22Rv1 (cell line): ENCODE data around the gene CAMKMT.

ENCODE experiments used
- H3K27ac ChIP-seq: fragments of 450-650 bp; 2 replicates; pipeline ENCODE4 v1.5.1; 2017
- CTCF ChIP-seq: fragments of 450-650 bp; IDR thresholded peaks from 2 replicates; pipeline ENCODE4 v1.5.1; 2017; ENCODE audit warnings: mild to moderate bottlenecking
- ZFX ChIP-seq: fragments of 450-650 bp; IDR thresholded peaks from 2 replicates; pipeline ENCODE4 v1.6.1; 2017; ENCODE audit warnings: antibody characterized with exemption, borderline replicate concordance

CAMKMT gene

GRCh38 chr2:44543773-44544725, 182.3 kb downstream of the CAMKMT start:
- TF ChIP-seq CTCF (no peak), ZFX (no peak)

GRCh38 chr2:44545005-44545404, 183.3 kb downstream of the CAMKMT start:
- no peak overlapping the region for H3K27ac ChIP-seq

More at GRCh38 chr2:44543773-44544725, 182.3 kb downstream of the CAMKMT start:
- no peak overlapping the region for H3K27ac ChIP-seq

GRCh38 chr2:44546459-44547127, 184.8 kb downstream of the CAMKMT start:
- no peak overlapping the region for H3K27ac ChIP-seq
- no peak for TF ChIP-seq ZFX
- TF ChIP-seq CTCF: no peak

More at GRCh38 chr2:44545005-44545404, 183.3 kb downstream of the CAMKMT start:
- TF ChIP-seq CTCF (no peak), ZFX (no peak)

GRCh38 chr2:44547718-44548117, 186.0 kb downstream of the CAMKMT start:
- H3K27ac ChIP-seq: no peak overlapping the region
- TF ChIP-seq CTCF (no peak), ZFX (no peak)

GRCh38 chr2:44548221-44549098, 186.7 kb downstream of the CAMKMT start:
- no peak overlapping the region for H3K27ac ChIP-seq

GRCh38 chr2:44549099-44549471, 187.3 kb downstream of the CAMKMT start:
- TF ChIP-seq ZFX: no peak
- no peak for TF ChIP-seq CTCF
- H3K27ac ChIP-seq: no peak overlapping the region

More at GRCh38 chr2:44548221-44549098, 186.7 kb downstream of the CAMKMT start:
- TF ChIP-seq ZFX (no peak), CTCF (no peak)
